HG03025 (cell line): ENCODE results near the gene TDRD9.
"Not testable (repeated sequence)": the region's sequence is repeated elsewhere in the genome, so short reads cannot be mapped to it uniquely, and the experiment has no call there.

ENCODE experiments used
- ATAC-seq: cut with Tn5 transposase; IDR thresholded peaks from one replicate; pipeline ENCODE4 v1.9.1; 2021; ENCODE audit warnings: mild to moderate bottlenecking, moderate library complexity; ENCODE audit not compliant: unreplicated experiment, low FRiP score

Gene TDRD9

GRCh38 chr14:103969961-103970360 lies 41.7 kb downstream of the TDRD9 start:
- no peak for ATAC-seq

- no peak for ATAC-seq
Measured at GRCh38 chr14:103973354-103973753, 45.1 kb downstream of the TDRD9 start.

DNA sequence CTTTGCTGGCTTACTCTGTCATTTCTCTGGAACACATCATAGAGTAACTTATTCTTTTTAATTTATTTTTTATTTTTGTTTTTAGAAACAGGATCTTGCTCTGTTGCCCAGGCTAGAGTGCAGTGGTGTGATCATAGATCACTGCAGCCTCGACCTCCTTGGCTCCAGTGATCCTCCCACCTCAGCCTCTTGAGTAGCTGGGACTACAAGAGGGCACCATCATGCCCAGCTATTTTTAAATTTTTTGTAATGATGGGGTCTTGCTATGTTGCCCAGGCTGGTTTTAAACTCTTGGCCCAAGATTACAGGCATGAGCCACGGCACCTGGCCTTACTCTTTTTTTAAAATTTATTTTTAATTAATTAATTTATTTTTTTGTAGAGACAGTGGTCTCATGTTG lies 46.3 kb downstream of the TDRD9 start:
- no peak for ATAC-seq

- not testable (repeated sequence) for ATAC-seq
Measured at GRCh38 chr14:103980623-103981238, 52.5 kb downstream of the TDRD9 start.

- ATAC-seq = no peak
Measured at GRCh38 chr14:103984196-103984595, 55.9 kb downstream of the TDRD9 start.

DNA sequence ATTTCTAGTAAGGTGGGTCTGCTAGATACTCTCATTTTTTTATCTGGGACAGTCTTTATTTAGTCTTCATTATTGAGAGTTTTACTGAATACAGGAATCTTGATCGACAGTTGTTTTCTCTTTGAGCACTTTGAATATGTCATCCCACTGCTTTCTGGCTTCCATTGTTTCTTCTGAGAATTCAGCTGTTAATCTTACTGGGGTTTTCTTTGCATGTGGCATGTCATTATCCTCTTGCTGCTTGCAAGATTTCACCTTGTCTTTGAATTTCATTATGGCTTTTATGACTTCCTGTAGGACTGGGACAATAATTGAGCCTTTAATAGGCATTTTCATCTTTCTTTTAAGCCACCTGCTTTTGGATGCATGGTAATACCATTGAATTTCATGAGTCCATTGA lies 60.8 kb downstream of the TDRD9 start:
- no peak for ATAC-seq

- ATAC-seq = no peak
Measured at GRCh38 chr14:103989964-103990363, 61.7 kb downstream of the TDRD9 start.

- ATAC-seq = no peak
Measured at GRCh38 chr14:103994535-103995184, 66.4 kb downstream of the TDRD9 start.

DNA sequence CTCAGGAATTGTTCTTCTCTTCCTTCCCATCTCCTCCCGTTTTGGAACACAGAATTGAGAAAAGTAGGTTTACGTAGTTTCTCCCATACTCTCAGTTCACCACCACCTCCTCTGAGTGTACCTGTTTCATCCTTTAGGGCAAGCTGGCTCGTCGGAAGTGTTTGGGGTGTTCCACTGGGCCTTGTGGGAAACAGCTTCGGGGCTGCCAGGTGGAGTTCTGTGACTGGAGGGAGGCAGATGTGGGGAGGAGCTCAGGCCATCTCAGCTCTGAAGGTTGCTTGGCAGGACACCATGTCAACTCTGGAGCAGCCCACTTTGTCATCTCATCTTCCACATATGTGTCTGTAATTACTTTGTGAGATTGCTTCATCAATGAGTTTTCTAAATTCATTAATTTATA lies 67.6 kb downstream of the TDRD9 start:
- ATAC-seq = no peak

DNA sequence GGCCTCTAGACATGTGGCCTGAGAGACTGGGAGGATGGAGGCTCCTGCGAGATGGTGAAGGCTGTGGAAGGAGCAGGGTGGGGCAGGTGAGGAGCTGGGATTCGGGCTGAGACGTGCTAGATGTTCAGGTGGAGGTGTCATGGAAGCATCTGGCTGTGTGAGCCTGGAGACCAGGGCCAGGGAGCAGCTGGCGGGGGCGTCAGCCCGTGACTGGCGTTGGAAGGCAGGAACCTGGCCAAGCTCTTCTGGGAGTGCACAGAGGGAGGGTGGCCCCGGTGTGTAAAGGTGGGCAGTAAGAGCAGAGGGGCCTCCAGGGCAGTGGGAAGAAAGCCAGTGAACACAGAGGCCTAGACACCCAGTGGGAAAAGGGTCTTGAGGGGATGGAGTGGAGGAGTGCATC lies 69.1 kb downstream of the TDRD9 start:
- no peak for ATAC-seq

DNA sequence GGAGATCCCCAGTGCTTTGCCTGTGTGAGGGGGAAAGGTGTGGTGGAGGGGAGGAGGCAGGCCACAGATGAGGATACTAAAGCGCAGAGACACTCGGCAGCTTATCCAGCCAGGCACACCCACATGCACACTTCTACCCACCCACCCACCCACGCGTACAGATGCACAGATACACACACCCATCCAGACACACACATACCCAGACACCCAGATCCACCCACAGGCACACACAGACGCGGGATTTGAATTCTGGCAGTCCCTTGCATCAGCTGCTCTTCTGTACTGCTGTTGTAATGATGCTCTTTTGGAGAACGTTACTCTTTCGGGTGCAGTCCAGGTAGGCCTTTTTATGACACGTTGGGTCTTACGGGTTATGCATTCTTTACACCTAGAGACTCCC lies 69.8 kb downstream of the TDRD9 start:
- ATAC-seq = no peak

DNA sequence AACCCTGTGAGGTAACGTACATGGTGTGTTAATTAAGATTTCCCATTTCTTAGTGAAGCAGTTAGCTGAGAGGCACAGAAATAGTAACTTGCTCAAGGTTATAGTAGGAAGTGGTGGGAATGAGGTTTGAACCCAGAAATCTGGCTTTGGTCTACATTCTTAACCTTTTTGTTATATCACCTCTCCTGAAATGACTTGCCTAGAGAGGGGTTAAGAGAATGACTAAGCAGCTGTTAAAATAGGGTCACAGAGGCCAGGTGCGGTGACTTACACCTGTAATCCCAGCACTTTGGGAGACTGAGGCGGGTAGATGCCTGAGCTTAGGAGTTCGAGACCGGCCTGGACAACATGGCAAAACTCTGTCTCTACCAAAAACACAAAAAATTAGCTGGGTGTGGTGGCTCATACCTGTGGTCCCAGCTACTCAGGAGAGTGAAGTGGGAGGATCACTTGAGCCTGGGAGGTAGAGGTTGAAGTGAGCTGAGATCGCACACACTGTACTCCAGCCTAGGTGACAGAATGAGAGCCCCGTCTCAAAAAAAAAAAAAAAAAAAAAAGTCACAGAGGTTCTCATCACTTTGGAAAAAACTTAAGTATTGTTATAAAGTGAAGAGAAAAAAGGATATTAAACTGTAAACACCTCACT lies 71.7 kb downstream of the TDRD9 start:
- ATAC-seq = no peak

DNA sequence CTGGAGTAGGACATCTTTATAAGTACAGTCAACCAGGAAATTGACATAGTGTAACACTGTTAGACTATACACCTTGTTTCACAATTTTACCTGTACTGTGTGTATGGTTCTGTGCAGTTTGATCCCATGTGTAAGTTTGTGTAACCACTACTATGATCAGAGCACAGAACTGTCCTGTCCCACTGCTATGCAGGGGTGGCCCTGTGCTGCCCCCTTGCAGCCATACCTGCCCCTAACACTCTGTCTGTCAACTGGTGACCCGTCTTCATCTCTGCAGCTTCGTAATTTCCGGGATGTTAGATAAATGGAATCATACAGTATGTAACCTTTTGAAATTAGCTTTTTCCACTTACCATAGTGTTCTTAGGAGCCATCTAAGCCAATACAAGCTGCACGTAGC lies 72.7 kb downstream of the TDRD9 start:
- no peak for ATAC-seq

DNA sequence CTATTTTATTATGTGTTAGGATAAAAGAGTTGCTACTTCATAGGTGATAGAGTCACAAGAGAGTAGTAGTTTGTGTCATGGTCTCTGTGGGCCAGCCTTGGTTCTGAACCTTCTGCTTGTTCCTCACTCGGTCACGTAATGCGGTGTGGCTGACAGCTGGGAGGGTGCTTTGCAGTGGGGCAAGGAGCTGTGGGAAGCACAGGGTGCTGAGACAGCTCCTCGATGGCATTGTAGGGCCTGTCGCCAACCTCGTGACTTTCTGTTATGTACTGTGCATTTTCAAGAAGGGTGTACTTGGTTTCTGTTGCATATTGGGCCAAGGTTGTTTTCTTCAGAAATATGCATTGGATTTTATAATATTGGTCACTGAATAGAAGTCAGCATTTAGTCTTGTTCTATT lies 75.4 kb downstream of the TDRD9 start:
- ATAC-seq = no peak

GRCh38 chr14:104004849-104005248 lies 76.6 kb downstream of the TDRD9 start:
- no peak for ATAC-seq

- no peak for ATAC-seq
Measured at GRCh38 chr14:104005489-104005888, 77.2 kb downstream of the TDRD9 start.

GRCh38 chr14:104007121-104007520 lies 78.9 kb downstream of the TDRD9 start:
- no peak for ATAC-seq

GRCh38 chr14:104009297-104009696 lies 81.0 kb downstream of the TDRD9 start:
- ATAC-seq = no peak

GRCh38 chr14:104011824-104012517 lies 83.7 kb downstream of the TDRD9 start:
- ATAC-seq = no peak

DNA sequence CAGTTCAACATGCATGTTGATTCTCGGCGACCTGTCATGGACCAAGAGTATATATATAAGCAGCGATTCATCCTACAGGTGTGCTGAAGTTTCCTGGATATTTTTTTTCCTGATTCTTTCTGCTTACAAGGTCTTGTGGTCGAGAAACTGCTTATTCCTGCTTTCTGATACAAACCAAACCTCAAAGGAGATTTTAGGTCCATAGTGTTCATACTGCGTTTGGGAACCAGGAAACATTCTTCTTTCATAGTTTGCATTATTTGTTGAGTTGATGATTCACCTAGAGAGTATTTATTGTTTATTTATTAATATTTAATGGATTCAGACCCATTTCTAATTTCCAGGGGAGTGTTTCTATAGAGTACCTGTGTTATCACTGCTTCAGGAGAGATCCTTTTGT lies 86.5 kb downstream of the TDRD9 start:
- no peak for ATAC-seq

DNA sequence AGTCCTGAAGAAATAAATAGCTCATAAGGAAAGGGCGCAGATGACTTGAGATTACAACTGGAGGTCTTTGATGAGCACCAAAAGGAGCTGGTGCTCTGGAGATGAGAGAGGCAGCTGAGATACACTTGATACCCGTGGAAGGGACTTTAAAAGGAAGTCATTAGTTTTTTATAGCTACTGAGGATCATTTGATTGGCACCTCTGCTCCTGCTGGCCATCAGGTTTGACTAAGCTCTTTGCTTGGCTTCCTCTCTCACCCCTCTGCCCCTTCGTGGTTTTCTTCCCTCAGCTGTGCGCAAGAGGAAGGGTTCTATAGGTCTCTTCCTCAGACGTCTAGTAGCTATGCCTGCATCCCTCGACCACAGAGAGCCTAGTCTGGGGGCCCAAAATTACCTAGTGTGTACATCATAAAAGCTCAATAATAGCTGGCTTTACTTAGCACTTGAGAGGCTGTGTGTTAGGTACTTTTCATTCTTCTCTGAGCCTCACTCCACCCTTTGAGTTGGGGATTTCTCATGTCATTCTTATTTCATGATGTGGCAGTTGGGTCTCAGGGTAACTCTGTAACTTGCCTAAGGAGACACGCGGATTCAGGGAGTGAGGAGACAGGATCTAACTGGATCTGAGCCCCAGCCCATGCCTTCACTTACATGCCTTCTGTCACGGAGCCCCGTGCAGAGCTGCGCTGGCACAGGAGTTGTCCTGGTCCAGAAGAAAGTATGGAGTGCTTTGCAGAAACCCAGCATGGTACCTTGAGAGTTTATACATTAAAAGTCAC lies 88.8 kb downstream of the TDRD9 start:
- no peak for ATAC-seq
